Amniotic stem cell (primary cell): ENCODE measurements around the gene ABCF3.

Experiments
- DNase-seq: peaks from one replicate; lab custom pipeline; 2025; lab: John Stamatoyannopoulos, UW

The ABCF3 gene

GRCh38 chr3:184188080-184188479, 2.1 kb downstream of the ABCF3 start:
- DNase-seq = no peak

- no peak for DNase-seq
Measured at GRCh38 chr3:184189421-184189820, 3.4 kb downstream of the ABCF3 start.

- DNase-seq = no peak
Measured at GRCh38 chr3:184192889-184193288, 6.9 kb downstream of the ABCF3 start.

GRCh38 chr3:184193991-184194539, 8.1 kb downstream of the ABCF3 start:
- no peak for DNase-seq

GRCh38 chr3:184196536-184196935, 10.5 kb downstream of the ABCF3 start:
- DNase-seq = no peak

GRCh38 chr3:184198509-184198908, 12.5 kb downstream of the ABCF3 start:
- DNase-seq = no peak

GRCh38 chr3:184200825-184201224, 14.8 kb downstream of the ABCF3 start:
- no peak for DNase-seq

- DNase-seq = no peak
Measured at GRCh38 chr3:184203526-184203925, 17.5 kb downstream of the ABCF3 start.

- no peak for DNase-seq
Measured at GRCh38 chr3:184209146-184209923, 23.3 kb downstream of the ABCF3 start.

- no peak for DNase-seq
Measured at GRCh38 chr3:184211297-184211696, 25.3 kb downstream of the ABCF3 start.

GRCh38 chr3:184211718-184212117, 25.7 kb downstream of the ABCF3 start:
- no peak for DNase-seq

GRCh38 chr3:184218814-184219213, 32.8 kb downstream of the ABCF3 start:
- DNase-seq = no peak

GRCh38 chr3:184222521-184222920, 36.5 kb downstream of the ABCF3 start:
- no peak for DNase-seq

GRCh38 chr3:184223946-184224345, 37.9 kb downstream of the ABCF3 start:
- no peak for DNase-seq

- DNase-seq = no peak
Measured at GRCh38 chr3:184227481-184227935, 41.5 kb downstream of the ABCF3 start.

- no peak for DNase-seq
Measured at GRCh38 chr3:184228376-184229137, 42.6 kb downstream of the ABCF3 start.

GRCh38 chr3:184229394-184230080, 43.5 kb downstream of the ABCF3 start, which contains the start of gene VWA5B2:
Gene VWA5B2, plus strand, starts transcription at chr3:184229585. Its CDS starts 944 bp downstream, at chr3:184230529.
- DNase-seq = no peak

GRCh38 chr3:184230081-184230602, 44.1 kb downstream of the ABCF3 start:
- DNase-seq = no peak

- DNase-seq = no peak
Measured at GRCh38 chr3:184230603-184231528, 44.9 kb downstream of the ABCF3 start.

GRCh38 chr3:184231671-184232070, 45.7 kb downstream of the ABCF3 start:
- no peak for DNase-seq
